ENCODE results near the gene CCL8. TPM values are rescaled to one million over a fixed set of nuclear protein-coding genes. Genes with fewer than 3 reads are reported as not detected.
A peak's percentile ranks its signal among the peaks of the same experiment; 100 is the strongest.

Gene CCL8
- total RNA-seq, 1 experiment from 2014 or later, result not detected

DNA sequence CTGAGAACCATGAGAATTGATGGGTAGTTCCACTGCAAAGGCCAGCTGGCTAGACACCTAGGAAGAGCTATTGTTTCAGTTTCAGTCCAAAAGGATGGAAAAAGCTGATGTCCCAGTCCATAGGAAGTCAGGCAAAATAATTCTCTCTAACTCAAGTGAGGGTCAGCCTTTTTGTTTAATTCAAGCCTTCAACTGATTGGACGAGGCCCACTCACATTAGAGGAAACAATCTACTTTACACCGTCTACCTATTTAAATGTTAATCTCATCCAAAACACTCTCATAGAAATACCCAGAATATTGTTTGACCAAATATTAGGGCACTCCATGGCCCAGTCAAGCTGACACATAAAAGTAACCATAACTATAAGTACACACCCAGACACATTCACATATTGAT is 22.7 kb downstream of the CCL8 start:
- in situ Hi-C loops (cut with HindIII; ENCODE audit: low pct_unique_long_range_greater_than_20kb, low sequenced_read_pairs) (no loop called here), intact Hi-C loops (cut with micrococcal nuclease; ENCODE audit: unreplicated experiment) (no loop called here)
- POLR2A ChIA-PET, result no interaction called here
- Histone ChIP-seq H3K4me1 (ENCODE audit: control insufficient read depth, insufficient read depth, low read length) (no peaks in the 10 kb centered on the region), H3K36me3 (ENCODE audit: control insufficient read depth, insufficient read depth, low read length) (no peaks in the 10 kb centered on the region), H3K9me3 (ENCODE audit: control insufficient read depth, insufficient read depth, low read depth, low read length) (no peaks in the 10 kb centered on the region), H3K27me3 (ENCODE audit: control insufficient read depth, insufficient read depth, low read length) (no peaks in the 10 kb centered on the region), H3K4me3 (ENCODE audit: low read depth in 2 of 2, low read length in 2 of 2) (no peak overlapping the region), H3K27ac (ENCODE audit: low read length) (no peak overlapping the region)
- DNase-seq (ENCODE audit: low read depth, low spot score) (no peak), ATAC-seq (no peak)
- TF ChIP-seq, protein P1, sequence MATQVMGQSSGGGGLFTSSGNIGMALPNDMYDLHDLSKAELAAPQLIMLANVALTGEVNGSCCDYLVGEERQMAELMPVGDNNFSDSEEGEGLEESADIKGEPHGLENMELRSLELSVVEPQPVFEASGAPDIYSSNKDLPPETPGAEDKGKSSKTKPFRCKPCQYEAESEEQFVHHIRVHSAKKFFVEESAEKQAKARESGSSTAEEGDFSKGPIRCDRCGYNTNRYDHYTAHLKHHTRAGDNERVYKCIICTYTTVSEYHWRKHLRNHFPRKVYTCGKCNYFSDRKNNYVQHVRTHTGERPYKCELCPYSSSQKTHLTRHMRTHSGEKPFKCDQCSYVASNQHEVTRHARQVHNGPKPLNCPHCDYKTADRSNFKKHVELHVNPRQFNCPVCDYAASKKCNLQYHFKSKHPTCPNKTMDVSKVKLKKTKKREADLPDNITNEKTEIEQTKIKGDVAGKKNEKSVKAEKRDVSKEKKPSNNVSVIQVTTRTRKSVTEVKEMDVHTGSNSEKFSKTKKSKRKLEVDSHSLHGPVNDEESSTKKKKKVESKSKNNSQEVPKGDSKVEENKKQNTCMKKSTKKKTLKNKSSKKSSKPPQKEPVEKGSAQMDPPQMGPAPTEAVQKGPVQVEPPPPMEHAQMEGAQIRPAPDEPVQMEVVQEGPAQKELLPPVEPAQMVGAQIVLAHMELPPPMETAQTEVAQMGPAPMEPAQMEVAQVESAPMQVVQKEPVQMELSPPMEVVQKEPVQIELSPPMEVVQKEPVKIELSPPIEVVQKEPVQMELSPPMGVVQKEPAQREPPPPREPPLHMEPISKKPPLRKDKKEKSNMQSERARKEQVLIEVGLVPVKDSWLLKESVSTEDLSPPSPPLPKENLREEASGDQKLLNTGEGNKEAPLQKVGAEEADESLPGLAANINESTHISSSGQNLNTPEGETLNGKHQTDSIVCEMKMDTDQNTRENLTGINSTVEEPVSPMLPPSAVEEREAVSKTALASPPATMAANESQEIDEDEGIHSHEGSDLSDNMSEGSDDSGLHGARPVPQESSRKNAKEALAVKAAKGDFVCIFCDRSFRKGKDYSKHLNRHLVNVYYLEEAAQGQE (IDR thresholded peaks at IDR 0.05; ENCODE audit: insufficient read depth in 1 of 2, low read depth in 2 of 2, low read length in 1 of 2), result no peak
- no peak for TF ChIP-seq TCF7L2 (IDR thresholded peaks at IDR 0.05; ENCODE audit: low read depth, low read length)
- no TSS peak for BruUV-seq (replicated peaks)
- CTCF ChIA-PET, result no interaction called here

DNA sequence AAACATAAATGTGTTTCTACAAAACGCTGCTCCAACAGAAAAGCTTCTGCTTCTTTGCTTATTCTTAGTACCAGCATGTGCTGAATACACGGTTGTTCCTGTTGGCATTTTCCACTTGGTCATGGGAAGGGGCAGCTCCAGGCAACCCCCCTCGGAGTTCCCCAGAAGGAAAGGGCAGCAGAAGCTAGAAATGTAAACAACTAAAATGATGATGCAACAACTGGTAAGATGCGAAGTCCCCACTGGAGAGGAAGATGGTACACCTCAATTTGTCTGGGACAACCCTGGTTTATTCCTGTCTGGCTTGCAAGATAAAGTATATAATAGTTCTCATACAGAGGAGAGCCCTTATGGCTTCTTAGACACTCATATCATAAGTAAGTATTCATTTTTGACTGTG is 27.8 kb downstream of the CCL8 start:
- in situ Hi-C loops (cut with HindIII; ENCODE audit: low pct_unique_long_range_greater_than_20kb, low sequenced_read_pairs), result no loop called here

More for the DNA sequence above, 27.8 kb downstream of the CCL8 start:
- no peak for DNase-seq (ENCODE audit: low read depth, low spot score)
- intact Hi-C loops (cut with micrococcal nuclease; ENCODE audit: unreplicated experiment), result no loop called here
- BruUV-seq (replicated peaks), result no TSS peak
- TF ChIP-seq CTCF (IDR thresholded peaks at IDR 0.05) (no peak), SIN3A (IDR thresholded peaks at IDR 0.05; ENCODE audit: borderline replicate concordance, insufficient read depth, low read depth, low read length) (no peak), POLR2AphosphoS5 (IDR thresholded peaks at IDR 0.05; ENCODE audit: low read depth, low read length) (no peak), TCF7L2 (IDR thresholded peaks at IDR 0.05; ENCODE audit: low read depth, low read length) (no peak)
- TF ChIP-seq, protein P1 (IDR thresholded peaks at IDR 0.05; ENCODE audit: insufficient read depth in 1 of 2, low read depth in 2 of 2, low read length in 1 of 2), result no peak
- no peaks in the 10 kb centered on the region for H3K9me3 ChIP-seq (ENCODE audit: control insufficient read depth, insufficient read depth, low read depth, low read length)
- no peak for ATAC-seq
- H3K4me3 ChIP-seq (ENCODE audit: low read depth in 2 of 2, low read length in 2 of 2), result no peak overlapping the region
- H3K36me3 ChIP-seq (ENCODE audit: control insufficient read depth, insufficient read depth, low read length), result no peaks in the 10 kb centered on the region
- no peaks in the 10 kb centered on the region for H3K4me1 ChIP-seq (ENCODE audit: control insufficient read depth, insufficient read depth, low read length)
- no peaks in the 10 kb centered on the region for H3K27me3 ChIP-seq (ENCODE audit: control insufficient read depth, insufficient read depth, low read length)
- CTCF ChIA-PET, result no interaction called here
- POLR2A ChIA-PET, result interaction anchor here (0.5 kb wide), 1 partner anchor 325 kb away, joined by 3 read pairs; no protein-coding TSS in a partner anchor
- H3K27ac ChIP-seq (ENCODE audit: low read length), result peak overlapping the region; percentile 23; the same call in 1 of the 2 replicates
